HEK293T (cell line): ENCODE results near the gene CD79A.

Experiments used
- HDGF ChIP-seq: fragments of 450-650 bp; IDR thresholded peaks from 2 replicates; pipeline ENCODE4 v1.6.1; 2017; ENCODE audit warnings: antibody characterized with exemption, borderline replicate concordance
- TARDBP ChIP-seq: fragments of 450-650 bp; IDR thresholded peaks from 2 replicates; pipeline ENCODE4 v1.6.1; 2016

- TF ChIP-seq TARDBP (no peak), HDGF (no peak)
These were observed 48.3 kb downstream of the CD79A start for GRCh38 chr19:41925208-41926003.
